Mesothelial cell of epicardium (in vitro differentiated cells): ENCODE data around the gene CLTRN. TPM values are rescaled to one million over a fixed set of nuclear protein-coding genes. Genes with fewer than 3 reads are reported as not detected.
A peak's percentile ranks its signal among the peaks of the same experiment; 100 is the strongest.

Experiments
- DNase-seq, 2 experiments: peaks; one replicate each; pipeline ENCODE4 v3.0.0; 2021; ENCODE audit warnings: low spot score in 2 of 2; ENCODE audit not compliant: unreplicated experiment in 2 of 2
- H3K27ac Mint-ChIP-seq: 2 replicates; pipeline ENCODE4 v1.8.0; 2021; ENCODE audit warnings: mixed read lengths
- H3K27me3 Mint-ChIP-seq: 2 replicates; pipeline ENCODE4 v1.8.0; 2021; ENCODE audit warnings: low read depth, mixed read lengths
- H3K36me3 Mint-ChIP-seq: 2 replicates; pipeline ENCODE4 v1.8.0; 2021; ENCODE audit warnings: mixed read lengths
- H3K4me1 Mint-ChIP-seq: 2 replicates; pipeline ENCODE4 v1.8.0; 2021; ENCODE audit warnings: mixed read lengths
- H3K4me3 Mint-ChIP-seq: 2 replicates; pipeline ENCODE4 v1.8.0; 2021; ENCODE audit warnings: mild to moderate bottlenecking, moderate library complexity, mixed read lengths
- H3K9me3 Mint-ChIP-seq: 2 replicates; pipeline ENCODE4 v1.8.0; 2021; ENCODE audit warnings: mixed read lengths
- total RNA-seq: library from RNA; stranded (reverse); gene quantifications from 3 replicates; pipeline ENCODE4 v1.2.1, GENCODE V29; 2021
- TF ChIP-seq, protein P1 (sequence below): fragments of 200-600 bp; sonication (generic); IDR thresholded peaks from one replicate; pipeline ENCODE4 v1.5.0; 2021; ENCODE audit warnings: antibody characterized with exemption; ENCODE audit not compliant: unreplicated experiment

Gene CLTRN
- total RNA-seq, 1 donor from 2014 or later, result 1.4 TPM

DNA sequence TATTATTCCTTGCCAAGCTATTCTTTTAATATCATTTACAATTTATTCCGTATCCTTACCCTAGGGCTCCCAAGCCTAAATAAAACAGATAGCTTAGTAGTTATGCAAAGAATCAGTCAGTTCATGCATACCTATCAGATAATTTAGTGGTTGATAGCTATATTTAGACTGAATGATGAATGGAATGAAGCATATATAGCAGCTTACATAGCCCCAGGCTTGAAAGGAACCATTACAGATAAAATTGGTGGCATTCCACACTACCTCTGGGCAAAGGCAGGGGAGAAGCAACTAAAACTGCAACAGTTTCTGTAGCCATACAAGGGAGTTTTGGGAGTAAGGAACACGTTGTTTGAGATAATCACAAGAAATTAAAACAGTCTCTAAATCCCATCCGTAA lies 66.6 kb downstream of the CLTRN start:
- H3K36me3 Mint-ChIP-seq, result no peaks in the 10 kb centered on the region

DNA sequence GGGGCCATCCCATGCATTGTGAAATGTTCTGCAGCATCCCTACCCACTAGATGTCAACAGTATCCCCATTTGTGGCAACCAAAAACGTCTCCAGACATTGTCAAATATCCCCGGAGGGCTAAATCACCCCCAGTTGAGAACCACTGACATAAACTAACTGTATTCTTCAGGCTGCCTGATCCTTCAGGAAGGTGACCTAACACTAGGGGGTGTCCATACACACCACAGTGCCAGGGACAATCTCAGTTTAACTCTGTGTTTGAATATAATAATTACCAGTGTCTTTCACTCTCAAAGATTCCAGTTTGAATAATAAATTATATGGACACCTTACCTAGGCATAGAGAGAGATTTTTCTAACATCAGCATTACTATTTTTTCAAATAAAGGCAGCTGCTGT lies 70.2 kb downstream of the CLTRN start:
- Mint-ChIP-seq H3K36me3 (no peaks in the 10 kb centered on the region), H3K27ac (no peak overlapping the region)

More for the DNA sequence above, 66.6 kb downstream of the CLTRN start:
- Mint-ChIP-seq H3K27me3 (no peaks in the 10 kb centered on the region), H3K4me3 (no peak overlapping the region), H3K27ac (peak overlapping the region; percentile 2), H3K9me3 (peaks cover 4% of the 10 kb centered on the region), H3K4me1 (peaks cover 27% of the 10 kb centered on the region)
- TF ChIP-seq, protein P1, sequence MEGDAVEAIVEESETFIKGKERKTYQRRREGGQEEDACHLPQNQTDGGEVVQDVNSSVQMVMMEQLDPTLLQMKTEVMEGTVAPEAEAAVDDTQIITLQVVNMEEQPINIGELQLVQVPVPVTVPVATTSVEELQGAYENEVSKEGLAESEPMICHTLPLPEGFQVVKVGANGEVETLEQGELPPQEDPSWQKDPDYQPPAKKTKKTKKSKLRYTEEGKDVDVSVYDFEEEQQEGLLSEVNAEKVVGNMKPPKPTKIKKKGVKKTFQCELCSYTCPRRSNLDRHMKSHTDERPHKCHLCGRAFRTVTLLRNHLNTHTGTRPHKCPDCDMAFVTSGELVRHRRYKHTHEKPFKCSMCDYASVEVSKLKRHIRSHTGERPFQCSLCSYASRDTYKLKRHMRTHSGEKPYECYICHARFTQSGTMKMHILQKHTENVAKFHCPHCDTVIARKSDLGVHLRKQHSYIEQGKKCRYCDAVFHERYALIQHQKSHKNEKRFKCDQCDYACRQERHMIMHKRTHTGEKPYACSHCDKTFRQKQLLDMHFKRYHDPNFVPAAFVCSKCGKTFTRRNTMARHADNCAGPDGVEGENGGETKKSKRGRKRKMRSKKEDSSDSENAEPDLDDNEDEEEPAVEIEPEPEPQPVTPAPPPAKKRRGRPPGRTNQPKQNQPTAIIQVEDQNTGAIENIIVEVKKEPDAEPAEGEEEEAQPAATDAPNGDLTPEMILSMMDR, result no peak
- DNase-seq, result no peak

DNA sequence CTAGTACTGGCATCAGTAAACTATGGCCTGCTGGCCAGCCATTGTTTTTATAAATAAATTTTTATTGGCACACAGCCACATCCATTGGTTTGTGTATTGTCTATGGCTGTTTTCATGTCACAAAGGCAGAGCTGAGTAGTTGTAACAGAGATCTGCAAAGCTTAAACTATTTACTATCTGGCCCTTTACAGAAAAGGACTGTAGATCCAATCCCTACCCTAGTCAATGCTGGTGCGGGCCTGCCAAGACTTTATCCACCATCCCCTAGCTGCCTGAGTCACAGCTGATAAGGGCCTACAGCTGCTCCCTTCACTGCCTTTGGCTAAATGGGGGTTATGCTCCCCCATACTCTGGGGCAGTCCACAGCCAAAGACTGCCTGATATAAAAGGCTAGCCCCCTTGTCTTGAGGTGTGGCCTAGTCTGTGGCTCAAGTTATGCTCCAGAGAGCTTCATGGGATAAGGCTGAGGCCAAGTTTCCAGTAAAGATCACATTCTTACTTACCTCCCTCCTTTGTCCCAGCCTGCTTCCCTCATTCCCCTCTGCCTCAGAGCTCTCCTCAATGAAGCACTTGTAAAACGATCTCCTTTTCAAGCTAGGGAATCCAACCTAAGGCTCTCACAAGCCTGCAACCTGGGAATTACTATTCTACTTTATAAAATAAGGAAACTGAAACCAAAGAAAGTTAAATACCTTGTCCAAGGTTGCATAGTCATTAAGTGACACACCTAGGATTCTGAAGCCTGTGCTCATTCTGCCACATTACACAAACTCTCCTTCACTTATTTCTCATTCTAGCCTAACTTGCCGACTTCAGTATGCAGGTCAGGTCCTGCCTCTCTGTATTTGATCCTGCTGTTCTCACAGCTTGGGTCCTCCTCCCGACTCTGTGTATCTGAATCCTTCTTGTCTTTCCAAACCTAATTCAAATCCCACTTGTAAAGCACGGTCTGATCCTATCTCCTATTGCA lies 84.5 kb downstream of the CLTRN start:
- no peaks in the 10 kb centered on the region for H3K36me3 Mint-ChIP-seq
- no peak for DNase-seq
- TF ChIP-seq, protein P1, result no peak
- H3K4me3 Mint-ChIP-seq, result no peak overlapping the region
- H3K9me3 Mint-ChIP-seq, result peaks cover 5% of the 10 kb centered on the region
- no peaks in the 10 kb centered on the region for H3K27me3 Mint-ChIP-seq
- peaks cover 5% of the 10 kb centered on the region for H3K4me1 Mint-ChIP-seq
- H3K27ac Mint-ChIP-seq, result peak overlapping the region; percentile 33

More for the DNA sequence above, 70.2 kb downstream of the CLTRN start:
- TF ChIP-seq, protein P1, result no peak
- no peak for DNase-seq
- Mint-ChIP-seq H3K4me1 (peaks cover 20% of the 10 kb centered on the region), H3K27me3 (peaks cover 3% of the 10 kb centered on the region), H3K4me3 (no peak overlapping the region), H3K9me3 (no peaks in the 10 kb centered on the region)

Other genes starting within 250 kb of the CLTRN start
- 27.6 to 28.8 TPM (median 28.7 TPM) in 3 replicates for gene PIR, start 171.5 kb downstream of the CLTRN start, total RNA-seq
- not detected in 3 replicates for gene BMX, start 164.0 kb downstream of the CLTRN start, total RNA-seq
- gene ACE2, start 63.8 kb downstream of the CLTRN start, total RNA-seq, result 0.25 to 0.59 TPM (median 0.35 TPM) in 3 replicates
- gene CA5B, start 73.5 kb upstream of the CLTRN start, total RNA-seq, result 24.0 to 25.3 TPM (median 24.7 TPM) in 3 replicates
- 20.4 to 22.4 TPM (median 21.5 TPM) in 3 replicates for gene ZRSR2, start 125.7 kb upstream of the CLTRN start, total RNA-seq
- 34.9 to 45.7 TPM (median 35.6 TPM) in 3 replicates for gene AP1S2, start 190.0 kb upstream of the CLTRN start, total RNA-seq